ENCODE measurements around the gene PCCA.
A peak's percentile ranks its signal among the peaks of the same experiment; 100 is the strongest.
"Not testable (repeated sequence)": the region's sequence is repeated elsewhere in the genome, so short reads cannot be mapped to it uniquely, and the experiment has no call there.

PCCA gene

DNA sequence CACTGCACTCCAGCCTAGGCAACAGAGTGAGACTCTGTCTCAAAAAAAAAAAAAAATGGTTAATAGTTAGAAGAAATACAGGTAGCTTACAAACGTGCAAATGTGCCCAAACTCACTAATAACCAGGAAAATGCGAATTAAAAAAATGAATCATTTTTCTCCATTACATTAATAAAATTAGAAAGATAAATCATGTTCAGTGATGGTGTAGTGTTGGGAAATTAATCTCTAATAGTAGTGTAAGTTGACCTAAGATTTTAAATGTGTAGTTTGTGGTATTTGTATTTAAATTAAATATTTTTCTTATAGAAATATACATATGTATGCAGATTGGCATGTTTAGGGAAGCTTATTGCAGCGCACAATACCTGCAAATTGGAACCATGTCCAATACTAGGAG is 57.6 kb downstream of the PCCA start:
- no peak for DNase-seq

DNA sequence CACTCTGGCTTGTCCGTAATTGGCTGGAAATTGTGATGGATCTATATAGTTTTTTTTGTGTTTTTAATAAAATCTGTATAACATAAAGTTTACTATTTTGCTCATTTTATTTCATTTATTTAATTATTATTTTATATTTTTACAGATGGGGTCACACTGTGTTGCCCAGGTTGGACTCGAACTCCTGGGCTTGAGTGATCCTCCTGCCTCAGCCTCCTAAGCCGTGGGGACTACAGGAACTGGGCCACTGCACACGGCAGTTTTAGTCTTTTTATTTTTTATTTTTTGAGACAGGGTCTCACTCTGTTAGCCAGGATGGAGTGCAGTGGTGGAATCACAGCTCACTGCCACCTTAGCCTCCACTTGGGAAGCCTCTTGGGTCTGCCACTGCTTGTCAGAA is 58.9 kb downstream of the PCCA start:
- no peak for DNase-seq

DNA sequence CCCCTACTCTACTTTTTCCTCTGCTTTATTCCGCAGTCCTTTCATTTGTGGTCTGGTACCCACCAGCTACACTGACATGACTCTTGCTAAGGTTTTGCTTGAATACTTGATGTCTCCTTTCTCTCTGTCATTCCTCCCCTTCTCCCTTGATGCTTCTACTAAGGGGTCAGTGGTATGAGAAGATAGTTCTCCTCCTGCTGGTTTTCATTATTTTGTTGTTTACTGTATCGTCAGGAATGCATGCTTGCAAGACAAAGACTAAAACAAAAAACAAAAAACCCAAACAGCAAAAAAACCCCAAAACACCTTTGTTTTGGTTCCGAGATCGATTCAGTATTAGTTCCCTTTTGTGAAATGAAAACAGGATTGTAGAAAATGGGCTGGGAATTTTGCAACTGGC is 59.5 kb downstream of the PCCA start:
- no peak for DNase-seq

DNA sequence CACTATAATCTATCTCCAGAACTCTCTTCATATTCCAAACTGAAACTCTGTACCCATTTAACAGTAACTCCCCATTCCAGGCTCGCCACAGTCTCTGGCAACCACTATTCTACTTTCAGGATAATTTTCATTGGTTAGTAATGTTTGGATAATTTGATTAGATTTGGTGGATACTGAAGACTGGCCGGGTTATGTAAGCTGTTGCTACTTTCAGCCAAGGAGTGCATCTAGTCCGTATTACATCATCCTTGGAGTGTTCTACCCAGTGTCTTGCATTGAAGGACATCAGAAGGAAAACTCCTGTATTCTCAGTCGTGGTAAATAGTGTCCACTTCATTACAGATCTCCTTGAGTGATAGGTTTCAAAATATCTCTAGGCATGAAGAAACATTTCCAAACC is 60.5 kb downstream of the PCCA start:
- DNase-seq: no peak

DNA sequence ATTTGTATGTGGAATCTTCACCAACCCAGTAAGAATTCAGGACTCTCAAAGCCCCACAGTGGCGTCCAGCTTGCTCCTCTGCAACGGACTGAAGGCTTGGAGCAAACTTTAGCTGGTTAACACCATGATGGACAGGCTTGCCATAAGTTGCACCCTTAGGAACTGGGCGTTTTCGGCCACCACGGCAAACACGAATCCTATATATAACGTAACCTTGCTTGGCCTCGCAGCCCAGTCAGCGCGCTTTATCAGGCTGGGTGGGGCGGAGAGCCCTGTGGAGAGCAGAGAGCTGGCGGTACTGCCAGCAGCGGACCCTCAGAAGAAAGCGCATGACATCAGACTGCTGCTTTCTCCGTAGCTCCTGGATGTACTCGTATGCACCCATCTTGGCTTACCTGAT is 61.8 kb downstream of the PCCA start:
- not testable (repeated sequence) for DNase-seq

DNA sequence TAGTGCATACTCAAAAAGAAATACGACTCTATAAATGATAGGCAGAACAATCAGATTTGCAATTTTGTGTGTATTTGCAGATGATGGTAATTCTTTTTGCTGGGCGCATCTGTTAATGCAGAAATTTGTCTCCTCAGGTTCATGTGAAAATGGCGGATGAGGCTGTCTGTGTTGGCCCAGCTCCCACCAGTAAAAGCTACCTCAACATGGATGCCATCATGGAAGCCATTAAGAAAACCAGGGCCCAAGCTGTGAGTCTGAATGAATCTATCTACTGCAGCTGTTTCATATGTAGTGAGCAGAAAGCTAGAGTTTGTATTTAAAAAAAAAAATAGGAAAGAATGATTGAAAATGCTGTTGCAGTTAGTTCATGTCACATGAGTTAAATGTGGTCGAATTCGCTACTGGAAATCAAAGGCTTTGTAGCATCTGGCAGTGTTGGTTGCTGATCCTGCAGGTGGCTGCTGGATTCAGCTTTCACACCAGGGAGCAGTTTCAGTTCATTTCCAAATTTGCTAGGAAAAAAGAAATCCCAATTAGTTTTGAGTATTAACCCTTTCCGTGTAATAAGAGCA is 66.0 kb downstream of the PCCA start:
- DNase-seq: no peak

DNA sequence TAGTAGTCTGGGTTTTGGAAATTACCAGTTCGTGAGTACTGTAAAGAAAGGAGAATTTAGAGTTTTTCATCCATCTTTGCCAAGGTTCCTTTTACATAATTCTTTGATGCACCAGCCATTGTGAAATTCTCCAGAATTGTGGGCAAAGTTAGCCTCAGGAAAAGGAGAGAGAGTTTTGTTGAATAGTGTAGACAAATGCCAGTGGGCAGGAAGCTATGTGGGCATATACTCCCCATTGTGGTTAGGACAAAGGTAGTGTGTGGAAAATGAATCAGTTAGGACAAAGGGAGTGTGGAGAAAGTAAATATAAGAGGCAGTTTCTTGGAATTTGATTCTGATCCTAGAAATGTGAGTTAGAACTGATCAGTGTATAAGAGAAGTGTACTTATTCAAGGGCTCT is 67.9 kb downstream of the PCCA start:
- no peak for DNase-seq

DNA sequence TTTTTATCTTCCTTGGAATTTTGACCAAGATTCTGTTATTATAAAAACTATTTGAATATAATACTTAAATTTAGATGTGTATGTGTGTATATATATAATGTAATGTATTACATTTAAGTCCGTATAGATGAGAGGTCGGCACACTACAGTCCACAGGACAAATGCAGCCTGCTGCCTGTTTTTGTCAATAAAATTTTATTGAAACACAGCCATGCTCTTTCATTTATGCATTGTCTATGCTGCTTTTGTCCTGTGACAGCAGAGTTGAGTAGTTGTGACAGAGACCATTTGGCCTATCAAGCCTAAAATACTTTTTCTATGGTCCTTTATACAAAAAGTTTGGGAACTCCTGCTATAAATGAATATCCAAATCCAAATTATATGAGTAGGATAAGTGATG is 69.7 kb downstream of the PCCA start:
- no peak for DNase-seq

DNA sequence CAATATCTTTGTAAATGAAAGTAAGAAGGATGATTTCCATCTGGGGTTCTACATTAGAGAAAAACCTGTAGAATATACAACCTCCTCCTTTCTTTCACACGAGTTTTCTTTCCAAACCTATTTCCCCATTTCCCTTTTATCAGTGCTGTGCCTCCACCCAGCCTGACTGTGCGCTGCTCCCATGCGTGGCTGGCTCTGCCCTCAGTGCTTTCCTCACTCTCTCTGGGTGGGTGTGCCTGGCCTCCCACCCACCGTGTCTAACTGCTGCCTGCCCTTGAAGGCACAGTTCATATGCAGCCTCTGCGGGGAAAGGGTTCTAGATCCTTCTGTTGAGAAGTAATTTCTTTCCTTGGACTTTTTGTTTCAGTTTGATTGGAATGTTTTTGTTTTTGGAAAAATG is 70.7 kb downstream of the PCCA start:
- no peak for DNase-seq

DNA sequence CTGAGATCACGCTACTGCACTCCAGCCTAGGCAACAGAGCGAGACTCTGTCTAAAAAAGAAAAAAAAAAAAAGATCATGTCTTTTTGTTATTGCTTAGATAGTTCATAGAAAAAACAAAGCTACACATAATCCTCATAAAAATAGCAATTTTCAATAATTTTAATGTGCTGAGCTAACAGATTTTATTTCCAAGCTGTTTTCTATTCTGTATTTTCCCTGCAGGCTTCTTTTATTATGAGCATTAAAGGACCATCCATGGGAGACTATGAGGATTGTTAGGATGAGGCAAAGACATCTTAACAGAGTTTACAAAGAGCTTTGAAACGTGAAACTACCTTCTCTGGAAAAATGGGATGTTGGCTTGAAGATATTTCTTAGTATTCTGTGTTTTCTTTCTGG is 71.6 kb downstream of the PCCA start:
- no peak for DNase-seq

DNA sequence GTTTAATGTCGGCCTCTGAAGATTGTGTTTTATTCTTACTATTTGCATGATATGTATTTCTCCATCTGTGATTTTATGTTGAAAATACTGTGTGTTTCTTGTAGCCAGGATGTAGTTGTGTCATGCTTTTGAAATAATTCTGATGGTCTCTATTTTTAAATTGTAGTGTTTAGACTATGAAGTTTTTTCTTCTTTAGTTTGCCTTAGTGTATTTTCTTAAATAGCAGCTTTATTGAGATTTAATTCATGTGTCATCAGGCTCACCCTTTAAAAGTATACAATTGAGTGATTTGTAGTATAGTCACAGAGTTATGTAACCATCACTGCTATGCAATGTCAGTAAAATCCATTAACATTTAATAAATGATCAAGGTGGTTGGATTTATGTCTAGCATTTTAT is 74.5 kb downstream of the PCCA start:
- DNase-seq: no peak

DNA sequence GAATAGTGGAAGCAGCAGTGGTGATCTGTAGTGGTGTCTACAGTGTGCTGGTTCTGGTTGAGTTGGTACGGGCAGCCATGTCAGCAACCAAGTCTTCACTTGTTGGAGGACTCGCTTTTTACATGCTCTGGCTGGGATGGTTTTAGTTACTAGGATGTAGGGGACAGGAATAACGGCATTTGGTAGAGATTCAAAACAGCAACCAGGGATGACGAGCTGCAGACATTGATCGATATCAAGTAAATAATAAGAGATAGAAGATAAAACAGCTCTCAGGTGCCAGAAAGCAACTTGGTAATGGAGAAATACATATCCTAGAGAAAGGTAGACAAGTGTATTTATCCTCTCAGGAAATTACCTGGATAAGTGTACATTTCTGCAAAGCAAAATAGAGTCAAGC is 84.3 kb downstream of the PCCA start:
- DNase-seq: no peak

DNA sequence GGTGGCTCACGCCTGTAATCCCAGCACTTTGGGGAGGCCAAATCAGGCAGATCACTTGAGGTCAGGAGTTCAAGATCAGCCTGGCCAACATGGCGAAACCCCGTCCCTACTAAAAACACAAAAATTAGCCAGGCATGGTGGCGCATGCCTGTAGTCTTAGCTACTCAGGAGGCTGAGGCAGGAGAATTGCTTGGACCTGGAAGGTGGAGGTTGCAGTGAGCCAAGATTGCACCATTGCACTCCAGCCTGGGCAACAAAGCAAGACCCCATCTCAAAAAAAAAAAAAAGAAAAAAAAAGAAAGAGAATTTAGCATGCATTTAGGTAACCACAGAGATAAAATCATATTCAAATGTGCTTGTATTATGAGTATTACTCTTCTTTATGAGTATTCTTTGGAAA is 85.6 kb downstream of the PCCA start:
- DNase-seq: not testable (repeated sequence)

DNA sequence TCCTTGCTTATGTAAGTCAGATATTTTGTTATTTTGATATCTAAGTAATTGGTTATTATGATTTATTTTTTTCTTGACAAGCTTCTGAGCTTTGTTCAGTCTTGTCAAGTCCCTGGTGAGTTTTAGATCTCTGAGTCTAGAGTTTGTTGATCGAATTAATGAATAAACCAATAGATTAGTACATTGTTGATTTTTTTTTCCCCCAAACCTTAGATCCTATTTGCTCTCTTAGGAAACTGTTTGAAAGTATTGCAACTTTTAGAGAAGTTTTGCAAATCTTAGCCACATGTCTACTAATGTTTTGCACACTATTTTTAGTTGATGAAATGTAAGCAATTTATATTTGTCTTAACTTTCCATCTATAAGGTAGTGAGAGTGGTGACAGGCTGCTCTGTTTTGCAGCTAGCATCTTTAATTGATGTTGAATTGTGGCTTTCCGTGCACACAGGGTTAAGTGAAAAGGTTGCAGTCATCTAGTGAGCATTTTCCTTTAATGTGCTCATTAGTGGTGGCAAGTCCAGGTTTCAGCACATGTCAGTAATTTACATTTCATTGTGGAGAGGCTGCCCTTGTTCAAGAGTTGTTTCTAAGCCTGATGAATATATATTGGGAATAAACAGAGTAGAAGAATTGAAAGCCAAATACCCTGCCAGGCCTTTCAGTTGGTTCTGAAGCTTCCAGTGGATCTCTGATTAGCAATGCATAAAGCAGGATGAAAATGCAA is 86.3 kb downstream of the PCCA start:
- no peak for DNase-seq

DNA sequence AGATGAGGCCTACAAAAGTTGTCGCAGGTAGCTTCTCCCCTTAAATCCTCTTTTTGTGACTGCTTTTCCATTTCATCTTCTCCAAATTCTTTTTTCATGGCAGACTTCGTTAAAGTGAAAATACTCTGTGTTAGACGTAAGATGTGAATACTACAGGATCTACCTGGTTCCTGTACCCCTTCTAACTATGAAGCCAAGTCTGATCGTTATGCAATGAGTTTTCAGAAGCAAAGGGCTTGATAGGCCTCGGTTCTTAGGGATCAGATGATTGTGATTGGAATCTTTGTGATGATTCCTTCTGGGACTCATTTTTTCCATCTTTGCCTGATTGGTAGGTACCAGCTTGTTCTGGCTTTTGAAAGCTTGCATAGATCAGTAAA is 86.9 kb downstream of the PCCA start:
- peak; percentile 26 for DNase-seq

DNA sequence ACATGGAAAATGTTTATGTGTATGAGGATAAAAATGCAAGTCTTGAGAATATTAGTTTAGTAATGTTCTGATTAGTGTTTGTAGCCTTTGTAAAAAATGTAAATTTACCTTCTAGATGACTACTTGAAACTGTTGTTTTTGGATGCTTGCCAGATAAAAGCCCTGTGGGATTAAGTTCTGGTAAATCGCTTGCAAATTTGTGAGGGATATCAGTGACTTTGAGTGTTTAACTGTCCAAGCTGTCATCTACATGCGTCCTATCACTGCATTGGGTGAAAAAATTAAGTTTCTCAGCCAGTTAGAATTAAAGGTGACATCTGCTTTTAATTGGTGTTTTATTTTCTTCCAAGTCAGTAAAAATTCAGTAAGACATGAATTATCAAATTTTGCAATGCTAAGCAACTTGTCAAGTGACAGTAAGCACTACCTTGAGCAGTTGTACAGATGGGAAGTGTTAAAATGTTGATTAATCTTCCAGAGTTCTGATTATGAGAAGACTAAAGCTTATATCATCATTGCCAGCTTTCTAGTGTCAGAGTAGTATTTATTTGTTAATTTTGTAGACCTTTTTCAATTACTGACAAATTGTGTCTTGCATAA is 88.0 kb downstream of the PCCA start:
- DNase-seq: no peak

DNA sequence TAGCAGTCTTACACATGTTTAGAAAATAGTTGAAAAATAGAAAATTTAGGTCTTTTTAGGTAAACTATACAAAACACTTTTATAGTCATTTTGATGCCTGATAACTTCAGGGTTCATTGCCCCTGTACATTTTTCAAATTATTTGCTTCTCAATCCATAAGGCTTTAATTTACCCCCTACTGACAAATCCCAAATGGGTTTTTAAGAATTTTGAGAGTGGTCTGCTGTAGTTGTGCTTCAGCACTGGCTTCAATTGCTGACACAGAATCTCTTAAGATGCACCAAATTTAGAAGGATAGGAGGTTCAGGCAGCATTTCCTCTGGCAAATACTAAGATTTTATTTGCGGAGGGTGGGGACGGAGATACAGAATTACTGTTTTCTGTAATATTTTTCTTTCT is 89.4 kb downstream of the PCCA start:
- no peak for DNase-seq

DNA sequence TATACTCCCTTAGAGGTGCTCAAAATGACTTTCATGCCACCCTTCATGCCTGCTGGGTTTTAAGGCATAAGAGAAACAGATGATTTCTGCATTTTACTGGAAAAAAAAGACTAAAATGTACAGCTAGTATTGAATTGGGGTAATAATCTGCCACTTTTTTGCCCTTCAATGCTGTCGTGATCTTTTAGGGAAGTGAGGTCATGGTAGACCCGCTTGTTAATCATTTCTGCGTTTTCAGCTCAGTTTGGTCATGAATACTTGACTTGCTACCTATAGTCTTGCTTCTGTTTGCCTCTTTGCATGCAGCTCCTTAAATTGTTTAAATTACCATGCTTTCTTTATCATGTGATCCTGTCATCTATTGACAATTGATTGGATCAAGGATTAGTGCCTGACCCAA is 90.4 kb downstream of the PCCA start:
- no peak for DNase-seq

DNA sequence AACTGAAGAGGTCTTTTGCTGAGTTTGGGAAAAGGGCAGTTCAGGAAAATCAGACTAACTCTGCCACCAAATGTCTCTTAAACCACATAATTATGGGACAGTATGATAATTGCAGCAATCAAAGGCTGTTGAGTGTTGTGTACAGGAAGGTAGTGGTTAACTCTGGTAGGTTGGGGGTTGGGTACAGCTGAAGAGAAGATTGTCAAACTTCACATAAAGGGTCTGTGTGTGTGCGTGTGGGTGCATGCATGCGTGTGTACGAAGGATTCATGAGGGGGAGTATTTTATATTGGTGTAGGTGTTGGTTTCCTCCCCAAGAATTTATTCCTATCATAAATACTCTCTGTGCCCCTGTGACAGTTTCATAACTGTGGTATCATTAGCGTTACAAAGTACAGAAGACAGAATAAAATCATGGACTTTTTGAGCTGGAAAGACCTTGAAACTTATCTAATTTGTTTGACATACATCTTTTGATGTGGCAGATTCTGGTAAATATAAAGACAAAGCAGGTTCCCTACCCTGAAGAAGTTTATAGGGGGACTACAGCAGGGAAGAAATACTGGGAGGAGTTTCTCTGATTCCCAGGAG is 94.1 kb downstream of the PCCA start:
- no peak for DNase-seq

DNA sequence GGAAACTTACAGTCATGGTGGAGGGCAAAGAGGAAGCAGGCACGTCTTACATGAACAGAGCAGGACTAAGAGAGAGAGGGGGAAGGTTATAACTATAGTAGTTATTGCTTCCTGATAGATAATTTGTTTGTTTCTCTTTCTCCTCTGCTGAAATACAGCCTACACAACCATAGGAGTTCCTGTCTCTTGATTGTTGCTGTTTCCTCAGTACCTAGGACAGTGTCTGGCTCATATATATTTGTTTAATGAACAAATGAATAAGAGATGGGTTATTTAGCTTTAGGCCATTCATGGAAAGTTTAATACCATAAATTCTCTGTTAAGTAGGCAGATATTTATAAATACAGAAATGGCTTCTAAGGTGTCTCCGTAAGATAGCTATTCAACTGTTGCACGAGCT is 95.2 kb downstream of the PCCA start:
- DNase-seq: no peak

DNA sequence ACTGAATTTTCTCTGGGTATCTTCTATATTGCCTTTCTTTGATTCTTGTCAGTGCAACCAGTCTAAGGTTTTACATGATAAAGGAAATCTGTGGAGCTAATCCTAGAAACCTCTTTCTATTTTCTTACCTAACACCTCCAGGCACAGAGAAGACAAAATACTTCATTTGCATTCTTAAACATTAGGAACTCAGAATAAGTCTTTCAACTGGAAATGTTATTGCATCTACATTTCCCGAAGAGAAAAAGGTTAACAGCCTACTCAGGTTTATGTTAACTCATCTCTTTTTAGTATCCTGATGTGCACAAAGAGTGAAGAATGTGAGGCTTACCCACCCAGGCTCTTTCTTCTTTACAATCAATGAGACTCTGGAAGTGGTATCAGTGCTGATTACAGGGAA is 106.7 kb downstream of the PCCA start:
- no peak for DNase-seq

DNA sequence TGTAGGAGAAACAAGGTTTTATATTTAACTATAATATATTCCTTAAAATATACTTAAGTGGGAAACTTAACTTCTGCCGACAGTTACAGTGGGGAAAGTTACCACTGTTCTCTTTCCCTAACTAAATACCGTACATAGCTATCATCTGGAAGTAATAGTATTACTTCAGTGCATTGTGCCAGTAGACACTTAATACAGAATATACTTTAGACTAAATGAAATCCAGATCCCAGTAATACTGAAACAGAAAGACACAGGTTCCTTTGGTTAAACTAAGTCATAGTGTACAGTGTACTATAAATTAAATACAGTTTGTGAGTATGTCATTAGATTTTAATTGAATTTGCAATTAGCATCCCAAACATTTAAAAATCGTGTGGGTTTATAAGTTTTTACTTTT is 107.5 kb downstream of the PCCA start:
- DNase-seq: no peak

DNA sequence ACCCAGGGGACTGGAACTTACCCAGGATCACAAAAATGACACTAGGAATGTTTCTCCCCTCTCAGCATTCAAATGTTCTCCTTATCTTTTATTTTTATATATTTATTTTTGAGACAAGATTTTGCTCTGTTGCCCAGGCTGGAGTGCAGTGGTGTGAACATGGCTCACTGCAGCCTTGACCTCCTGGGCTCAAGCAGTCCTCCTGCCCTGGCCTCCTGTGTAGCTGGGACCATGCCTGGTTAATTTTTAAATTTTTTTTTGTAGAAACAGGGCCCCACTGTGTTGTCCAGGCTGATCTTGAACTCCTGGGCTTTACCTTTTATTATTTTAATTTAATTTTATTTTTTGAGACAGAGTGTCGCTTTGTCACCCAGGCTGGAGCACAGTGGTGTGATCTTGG is 108.2 kb downstream of the PCCA start:
- no peak for DNase-seq

DNA sequence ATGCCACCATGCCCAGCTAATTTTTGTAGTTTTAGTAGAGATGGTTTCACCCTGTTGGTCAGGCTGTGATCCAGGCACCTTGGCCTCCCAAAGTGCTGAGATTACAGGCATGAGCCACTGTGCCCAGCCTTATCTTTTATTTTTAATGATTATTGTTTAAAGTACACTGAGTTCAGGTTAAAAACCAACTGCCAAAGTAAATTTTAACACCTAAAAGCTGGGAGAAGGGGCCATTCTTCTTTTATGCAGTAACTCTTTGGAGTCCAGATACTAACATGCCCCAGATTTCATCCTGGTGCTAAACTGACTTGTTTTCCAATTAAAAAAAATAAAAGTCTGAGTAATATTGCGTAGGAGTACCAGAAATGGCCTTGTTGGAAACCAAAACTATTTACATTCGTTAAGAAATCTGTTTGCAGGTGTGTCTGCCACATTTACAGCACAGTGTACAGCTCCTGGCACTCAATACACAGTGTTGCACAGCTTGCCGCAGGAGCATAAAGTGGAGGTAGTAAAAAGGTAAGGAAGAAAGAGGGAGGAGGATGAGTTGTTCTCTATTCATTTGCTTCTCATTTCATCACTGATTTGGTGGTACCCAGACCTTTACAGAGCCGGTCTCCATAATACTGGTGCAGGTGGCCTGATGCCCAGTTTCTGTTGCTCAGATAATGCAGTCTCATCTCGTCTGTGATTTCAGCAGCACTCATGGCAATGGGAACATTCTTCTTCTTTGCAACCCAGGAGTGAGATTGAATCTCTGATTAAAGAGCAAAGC is 108.9 kb downstream of the PCCA start:
- no peak for DNase-seq

All from retina (tissue), 1 donor.